NCI-H524 treated with DMSO at 0.1 percent for 48 hours (cell line): ENCODE results near the gene CASZ1.

ENCODE experiments used
- DNase-seq: peaks from one replicate; lab custom pipeline; 2025; lab: John Stamatoyannopoulos, UW

The CASZ1 gene

DNA sequence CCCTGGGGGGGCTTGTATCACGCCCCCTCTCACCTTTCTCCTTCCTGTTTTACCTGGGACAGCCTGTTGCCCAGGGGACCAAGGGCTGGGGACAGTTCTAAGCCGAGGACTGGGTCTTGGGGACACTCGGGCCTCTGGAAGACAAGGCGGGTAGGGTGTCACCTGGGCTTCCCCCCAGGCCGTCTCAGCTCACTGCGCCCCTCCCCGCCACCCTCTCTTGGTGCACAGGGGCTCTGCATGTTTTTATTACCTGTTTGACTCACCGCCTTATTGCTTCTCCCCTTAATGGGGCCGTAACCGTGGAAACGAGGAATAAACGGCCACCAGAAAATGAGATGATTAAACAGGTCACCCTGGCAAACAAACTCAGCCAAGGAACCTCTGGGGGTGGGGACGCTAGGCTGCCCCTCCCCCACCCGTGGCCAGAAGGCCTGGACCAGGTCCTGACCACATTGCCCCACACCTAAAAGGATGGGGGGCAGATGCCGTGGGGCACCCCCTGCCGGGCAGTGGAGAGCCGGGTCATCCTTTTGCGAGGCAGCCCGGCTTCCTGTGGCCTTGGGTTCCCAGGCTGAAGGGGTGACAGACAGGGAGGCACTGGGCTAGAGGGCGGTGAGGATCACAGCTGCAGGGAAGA, 109.9 kb downstream of the CASZ1 start:
- DNase-seq = no peak

DNA sequence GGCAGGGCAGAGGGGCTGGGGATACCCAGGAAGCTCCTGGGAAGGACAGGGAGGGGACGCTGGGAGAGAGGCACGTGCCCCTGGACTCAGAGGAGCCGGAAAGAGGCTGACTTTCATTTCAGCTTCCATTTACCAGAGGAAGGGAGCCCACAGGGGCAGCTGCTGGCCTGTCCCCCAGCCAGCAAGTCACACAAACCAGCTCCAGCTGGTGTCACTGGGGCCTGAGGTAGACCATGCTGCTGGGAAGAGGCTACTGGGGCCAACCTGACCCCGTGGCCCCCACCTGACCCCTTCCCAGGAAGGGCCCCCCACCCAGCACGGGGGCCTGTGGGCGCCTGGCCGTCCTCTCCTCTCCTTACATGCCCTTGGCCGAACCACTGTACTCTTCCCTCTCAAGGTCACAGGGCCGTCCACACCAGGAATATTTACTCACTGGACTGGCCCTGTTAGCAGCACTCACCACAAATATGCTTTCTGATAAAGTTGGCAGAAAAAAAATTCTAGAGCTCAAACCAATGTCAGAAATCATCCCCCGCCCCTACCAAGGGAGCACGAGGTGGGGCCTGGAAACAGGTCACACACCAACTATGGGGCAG, 110.5 kb downstream of the CASZ1 start:
- no peak for DNase-seq

DNA sequence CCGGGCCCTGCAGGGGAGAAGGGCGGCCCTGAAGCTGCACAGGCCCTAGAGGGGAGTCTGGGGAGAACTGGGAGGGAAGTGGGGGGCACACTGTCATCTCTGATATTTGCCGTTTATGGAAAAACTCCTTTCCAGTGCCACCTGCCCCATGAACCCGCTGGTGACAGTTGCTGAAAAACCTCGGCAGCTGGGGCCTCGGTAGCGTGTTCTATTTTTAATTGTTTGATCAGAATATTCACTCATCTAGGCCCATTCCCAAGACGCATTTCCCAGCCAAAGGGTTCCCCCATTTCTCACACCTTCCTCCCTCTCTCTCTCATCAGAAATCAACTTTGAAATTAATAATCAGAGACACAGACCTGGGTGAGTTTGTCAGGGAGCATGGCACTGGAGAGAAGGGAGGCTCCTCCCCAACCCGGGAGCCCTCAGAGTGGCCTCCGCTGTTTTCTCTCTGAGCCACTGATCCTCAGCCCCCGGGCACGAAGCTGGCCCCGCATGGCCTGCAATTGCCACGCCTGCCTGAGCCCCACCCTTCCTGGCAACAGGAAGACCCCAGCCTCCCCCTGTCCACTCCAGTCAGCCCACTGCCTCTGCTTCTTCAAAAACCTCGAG, 111.1 kb downstream of the CASZ1 start:
- DNase-seq = no peak

DNA sequence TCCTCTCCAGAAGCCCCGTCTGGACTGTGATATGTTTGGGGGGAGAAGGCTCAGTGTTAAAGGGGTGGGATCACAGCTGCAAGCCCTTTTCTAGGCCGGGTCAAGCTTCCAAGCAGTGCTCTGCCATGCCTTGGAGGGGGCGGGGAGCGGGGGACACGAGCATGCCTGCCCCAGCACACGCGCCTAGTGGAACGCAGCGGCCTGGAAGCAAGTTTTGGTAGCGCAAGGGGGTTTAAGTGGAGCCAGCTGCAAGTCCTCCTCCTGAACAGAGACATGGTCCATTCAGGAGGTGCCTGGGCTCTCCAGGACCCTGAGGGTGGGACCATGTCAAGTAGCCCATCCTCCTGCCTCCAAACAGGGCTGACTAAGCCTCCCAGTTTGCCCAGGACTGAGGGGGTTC, 112.2 kb downstream of the CASZ1 start:
- DNase-seq = no peak

DNA sequence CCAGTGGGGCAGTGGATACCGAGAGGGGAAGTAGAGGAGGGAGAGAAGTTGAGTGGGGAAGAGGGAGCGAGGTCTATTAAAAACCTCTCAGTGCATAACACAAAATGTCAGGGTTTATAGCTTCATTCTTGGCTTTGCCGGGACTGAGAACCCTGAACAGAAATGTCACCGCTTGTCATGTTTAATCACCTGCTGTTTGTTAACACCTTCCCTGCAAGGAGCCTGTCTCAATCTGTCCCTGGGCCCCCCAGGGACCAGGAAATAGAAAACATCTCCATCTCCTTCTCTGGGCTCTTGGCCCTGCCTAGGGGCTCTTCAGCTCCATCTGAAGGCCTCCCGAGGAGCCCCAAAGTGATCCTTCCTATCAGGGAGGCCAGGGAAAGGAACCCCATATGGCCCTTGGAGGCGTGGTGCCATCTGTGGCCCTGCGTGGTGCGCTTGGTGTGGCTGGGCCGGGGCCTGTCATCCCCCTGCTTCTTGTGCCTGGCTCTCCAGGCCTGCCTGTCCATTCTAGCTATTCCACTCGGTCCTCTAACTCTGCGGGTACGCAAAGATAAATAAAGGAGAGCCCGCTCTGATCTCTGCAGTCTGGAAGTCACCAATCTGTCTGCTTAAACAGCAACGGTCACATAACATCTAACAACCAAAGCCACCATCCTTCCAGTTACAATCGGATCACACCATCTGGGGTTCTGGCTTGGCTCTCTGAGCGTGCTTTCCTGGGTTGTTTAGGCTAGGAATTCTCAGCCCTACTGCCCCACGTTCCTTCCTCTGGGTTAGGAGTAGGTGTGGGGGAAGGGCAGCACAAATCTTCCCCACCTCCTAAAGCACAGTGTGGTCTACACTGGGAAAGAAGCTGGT, 113.8 kb downstream of the CASZ1 start:
- DNase-seq = peak; percentile 57

DNA sequence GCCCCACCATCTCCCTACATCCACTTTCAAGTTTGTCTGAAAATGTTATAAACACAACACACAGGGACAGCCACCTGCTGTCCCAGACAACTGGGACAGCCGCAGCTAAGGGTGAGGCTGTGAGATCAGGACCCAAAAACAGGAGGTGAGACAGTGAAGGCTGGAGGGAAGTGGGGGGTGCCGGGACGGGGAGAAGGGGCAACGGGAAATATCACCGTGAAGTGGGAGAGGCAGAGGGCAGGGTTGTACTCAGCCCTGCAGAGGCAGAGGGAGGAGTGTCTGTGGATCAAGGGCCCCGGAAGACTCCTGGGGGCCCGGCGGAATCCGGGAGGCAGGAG, 114.4 kb downstream of the CASZ1 start:
- DNase-seq = no peak

DNA sequence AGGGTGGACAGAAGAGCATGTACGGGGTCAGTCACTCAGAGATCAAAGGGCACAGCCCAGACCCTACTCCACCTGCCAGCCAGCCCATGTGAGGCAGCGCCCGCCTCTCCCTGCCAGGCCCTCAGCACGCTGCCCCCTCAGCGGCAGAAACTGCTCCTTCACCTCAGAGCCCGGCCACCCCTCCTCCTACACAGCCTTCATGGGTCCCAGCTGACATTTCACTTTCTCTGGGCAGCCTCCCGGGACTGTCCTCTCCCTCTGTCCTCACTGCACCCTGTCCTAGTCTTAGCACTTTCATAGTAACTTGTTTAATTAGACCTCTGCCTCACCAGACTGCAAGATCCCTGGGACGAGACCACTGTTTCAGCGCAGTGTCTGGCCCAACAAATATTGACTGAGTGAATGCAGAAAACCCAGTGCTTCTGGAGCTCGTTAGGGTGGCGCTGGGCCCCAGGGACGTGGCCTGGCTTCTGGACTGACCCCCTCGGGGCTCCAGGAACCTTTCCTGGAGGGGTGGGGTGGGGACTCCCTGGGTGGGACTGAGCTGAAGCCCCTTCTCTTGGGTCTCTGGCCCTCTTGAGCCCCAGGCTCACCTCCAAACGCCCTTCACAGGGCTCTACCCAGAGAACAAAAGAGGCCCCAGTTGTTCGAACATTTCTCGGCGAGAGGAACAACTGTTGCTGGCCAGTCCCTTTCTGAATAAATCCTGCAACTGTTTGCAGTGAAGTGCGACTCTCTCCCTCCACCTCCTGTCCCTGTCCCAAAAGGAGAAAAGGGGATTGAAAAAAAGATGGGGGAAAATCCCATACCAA, 114.9 kb downstream of the CASZ1 start:
- no peak for DNase-seq

DNA sequence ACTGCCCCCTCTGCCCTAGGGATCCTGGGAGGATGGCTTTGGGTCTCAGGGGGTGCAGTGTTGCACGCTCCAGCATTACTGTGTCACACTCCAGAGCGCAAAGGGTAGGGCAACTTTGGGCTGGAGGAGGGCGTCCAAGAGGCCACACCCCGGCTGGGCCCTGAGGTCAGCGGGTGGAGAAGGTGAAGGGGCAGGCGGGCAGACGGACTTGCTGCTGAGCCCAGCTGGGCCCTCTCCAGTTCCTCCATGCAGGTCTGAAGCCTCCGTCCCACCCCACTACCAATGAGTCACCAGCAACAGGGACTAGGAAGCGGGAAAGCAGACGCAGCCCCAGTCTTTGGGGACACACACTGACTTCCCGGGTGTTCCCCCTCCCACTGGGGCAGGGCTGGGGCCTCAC, 116.0 kb downstream of the CASZ1 start:
- DNase-seq = no peak

DNA sequence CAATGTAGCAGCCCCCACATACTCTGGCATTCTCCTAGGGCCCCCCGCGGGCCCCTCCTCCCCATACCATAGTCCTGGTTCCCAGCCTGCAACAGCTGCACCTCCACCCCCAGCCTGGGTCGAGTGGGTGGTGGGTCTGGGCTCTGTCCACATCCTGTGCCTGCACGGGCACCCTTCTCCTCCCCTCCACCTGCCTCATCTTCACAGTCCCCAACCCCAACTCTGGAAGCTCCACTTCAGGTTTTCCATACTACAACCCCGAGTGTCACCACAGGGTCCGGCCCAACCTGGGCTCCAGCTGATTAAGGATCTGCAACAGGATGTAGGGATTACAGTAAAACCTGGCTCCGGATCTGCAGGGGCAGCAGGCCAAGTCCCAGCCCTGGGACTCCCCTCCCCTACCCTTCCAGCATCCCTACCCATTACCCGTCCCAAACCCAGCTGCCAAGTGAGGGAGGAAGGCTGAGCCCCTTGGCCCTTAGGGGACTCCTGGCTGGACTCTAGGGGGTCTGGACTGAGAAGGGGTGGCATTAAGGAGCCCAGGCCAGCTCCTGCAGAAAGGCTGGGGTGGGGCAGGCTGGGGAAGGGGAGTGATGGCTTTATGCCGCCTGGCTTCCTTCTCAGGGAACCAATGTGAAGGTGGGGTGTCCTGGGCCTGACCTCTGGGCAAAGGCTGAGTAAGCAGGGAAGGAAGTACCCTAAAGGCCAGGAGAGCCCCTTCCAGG, 116.8 kb downstream of the CASZ1 start:
- peak; percentile 87 for DNase-seq

DNA sequence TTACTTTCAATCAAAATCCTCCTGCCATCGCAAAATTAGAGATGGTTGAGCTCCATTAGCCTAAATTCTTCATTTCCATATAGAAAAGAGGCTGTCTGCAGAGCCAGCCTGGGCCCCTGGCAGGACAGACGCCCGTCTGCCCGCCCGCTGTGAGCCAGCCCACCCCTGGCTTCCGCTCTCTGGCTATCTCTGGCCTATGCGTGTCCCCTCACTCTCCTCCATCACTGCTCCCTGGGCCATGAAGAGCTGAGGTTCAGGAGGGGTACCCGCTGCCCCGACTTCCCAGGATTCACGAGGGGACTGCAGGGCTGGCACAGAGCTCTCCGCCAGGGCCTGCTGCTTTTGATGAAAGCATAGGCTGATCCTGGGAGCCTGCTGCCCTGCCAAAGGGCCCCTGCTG, 117.6 kb downstream of the CASZ1 start:
- no peak for DNase-seq

DNA sequence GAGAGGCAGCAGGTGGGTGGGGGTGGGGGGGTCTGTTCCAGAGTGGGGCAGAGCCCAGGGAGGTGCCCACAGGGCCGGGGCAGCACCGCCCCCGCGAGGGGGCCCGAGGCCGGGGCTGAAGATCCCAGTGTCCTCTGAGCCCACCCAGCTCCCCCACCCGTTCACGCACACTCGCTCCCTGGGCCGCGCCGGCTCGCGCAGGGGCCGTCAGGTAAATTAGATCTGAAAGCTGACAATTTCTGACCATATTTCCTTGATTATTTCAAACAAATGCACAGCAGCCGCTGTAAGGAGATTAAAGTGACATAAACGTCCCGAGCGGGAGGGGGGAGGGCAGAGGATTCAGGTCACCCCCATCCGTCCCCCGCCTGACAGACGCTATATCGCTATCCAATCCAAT, 118.0 kb downstream of the CASZ1 start:
- no peak for DNase-seq

DNA sequence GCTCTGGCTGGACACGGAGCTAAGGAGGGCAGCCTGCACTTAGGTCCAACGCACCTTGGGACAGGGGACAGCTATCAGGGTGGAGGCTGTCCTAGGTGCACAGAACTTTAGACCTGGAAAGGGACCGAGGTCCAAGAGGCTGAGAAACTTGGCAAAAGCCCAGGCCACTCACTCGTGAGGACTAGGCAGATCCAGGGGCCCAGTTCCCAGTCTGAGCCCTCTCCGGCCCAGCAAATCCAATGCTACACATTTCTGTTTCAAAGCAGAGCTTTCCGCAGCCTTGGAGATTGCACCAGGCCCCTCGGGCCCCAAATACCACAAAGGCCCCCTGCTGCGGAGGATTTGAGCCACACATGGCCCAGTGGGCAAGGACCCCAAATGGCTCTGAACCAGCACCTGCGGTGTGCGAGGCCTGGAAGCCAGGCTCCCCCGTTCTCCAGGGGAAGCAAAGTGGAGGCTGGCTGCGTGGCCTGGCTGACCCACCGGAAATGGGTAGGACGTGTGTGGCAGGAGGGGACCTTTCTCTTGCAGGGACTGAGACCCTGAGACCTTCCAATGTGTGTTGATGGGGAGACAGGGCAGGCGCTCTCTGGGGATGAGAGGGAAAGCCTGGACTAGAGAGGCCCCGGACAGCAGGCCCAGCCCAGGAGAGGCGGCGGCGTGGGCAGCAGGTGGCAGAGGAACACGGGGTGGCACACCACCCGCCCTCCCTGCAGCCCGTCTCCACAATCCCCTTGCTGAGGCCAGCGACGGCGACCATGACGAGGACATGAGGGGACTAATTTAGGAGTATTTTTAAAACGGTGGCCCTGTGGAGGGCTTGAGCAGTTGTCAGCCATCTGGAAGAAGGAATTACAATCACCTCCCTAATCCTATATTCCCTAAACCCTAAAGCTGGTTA, 118.7 kb downstream of the CASZ1 start:
- peak; percentile 92 for DNase-seq

DNA sequence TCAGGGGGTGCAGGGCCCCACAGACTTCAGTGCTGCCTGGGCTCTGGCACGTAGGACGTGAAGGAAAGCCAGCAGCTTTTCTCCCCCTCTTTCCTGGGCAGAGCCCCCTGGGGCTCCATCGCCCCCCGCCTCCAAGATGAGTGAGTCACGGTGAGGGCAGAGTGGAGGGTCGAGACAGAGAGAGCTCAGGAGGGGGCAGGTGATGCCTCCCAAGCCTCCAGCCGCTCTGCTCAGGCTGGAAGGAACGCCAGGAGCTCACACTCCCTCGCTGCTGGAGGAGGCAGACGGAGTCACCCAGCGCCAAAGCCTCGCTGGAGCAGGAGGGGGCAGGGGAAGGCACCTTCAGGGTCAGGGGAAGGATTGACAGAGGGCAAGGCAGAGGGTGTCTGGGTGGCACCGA, 119.5 kb downstream of the CASZ1 start:
- DNase-seq = no peak

DNA sequence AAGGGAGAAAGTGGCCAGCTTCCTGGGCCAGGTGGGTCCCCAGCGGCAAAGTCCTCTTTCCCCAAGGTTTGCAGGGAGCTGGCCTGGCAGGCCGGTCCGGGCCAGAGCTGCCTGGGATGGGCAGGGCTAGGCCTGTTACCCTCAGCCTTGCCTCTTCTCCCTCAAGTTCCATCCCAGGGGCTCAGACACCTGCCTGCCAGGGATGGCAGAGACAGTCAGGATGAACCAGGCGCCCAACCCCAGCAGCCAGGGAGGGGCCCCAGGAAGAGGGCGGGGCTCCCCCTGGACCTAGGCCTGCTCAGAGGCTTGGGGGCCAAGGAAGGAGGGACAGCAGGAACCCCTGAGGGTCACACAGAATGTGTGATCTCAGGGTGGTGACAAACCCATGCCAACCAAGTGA, 120.6 kb downstream of the CASZ1 start:
- DNase-seq = no peak

DNA sequence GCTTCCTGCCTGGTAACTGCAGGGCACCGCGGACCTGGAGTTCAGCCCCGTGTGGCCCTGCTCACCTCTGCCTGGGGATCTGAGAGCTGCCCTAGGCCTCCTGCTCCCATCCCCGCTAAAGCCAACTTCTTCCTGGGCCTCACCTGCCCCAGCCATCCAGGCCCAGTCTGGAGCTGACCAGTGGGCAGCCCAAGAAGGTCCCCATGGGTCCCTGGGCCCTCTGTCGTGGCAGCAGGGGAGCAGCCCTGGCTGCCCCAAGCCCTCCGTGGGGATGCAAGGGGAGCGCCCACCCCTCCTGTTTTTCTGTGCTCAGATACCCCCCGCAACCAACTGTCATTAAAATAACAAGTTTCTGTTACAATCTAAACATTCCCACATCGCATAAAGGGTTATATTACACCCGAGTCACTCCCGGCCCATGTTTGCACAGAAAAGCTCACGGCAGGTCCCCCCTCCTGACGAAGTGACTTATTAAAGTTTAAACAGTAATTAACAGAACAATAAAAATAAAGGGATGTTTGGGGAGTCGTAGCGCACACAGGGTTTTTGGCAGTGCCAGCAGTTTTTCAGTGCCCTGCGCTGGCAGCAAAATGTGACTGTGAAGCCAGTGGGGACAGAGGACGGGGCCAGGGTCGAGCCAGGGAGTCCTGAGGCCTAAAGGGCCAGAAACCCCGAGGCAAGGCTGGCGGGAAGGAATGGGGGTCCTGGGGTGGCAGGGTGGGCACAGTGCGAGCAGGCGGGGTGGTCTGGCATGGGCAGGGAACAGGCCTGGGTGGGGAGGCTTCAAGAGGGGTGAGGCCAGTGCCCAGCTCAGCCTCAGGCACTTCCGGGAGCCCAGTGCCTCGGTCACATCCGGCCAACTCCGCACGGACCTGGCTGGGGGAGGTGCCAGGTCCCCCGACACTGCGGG, 121.5 kb downstream of the CASZ1 start:
- DNase-seq = no peak

DNA sequence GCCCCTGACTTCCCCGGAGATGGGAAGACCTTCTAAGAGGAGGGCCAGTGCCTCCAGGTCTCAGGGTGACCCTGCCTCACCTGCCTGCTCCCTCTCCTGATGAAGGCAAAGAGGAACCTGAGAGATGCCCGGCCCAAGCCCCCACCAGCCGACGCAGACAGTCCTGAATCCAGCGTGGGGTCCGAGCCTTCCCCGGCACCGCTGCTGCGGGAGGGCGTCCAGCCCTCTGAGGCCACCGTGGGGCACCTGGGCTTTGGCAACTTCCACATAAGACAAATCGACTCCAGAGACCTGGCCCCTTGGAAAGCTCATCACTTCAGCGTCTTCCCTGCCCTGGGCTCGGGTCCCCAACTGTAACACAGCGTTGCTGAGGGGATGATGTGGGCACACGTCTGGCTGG, 122.2 kb downstream of the CASZ1 start:
- DNase-seq = no peak

DNA sequence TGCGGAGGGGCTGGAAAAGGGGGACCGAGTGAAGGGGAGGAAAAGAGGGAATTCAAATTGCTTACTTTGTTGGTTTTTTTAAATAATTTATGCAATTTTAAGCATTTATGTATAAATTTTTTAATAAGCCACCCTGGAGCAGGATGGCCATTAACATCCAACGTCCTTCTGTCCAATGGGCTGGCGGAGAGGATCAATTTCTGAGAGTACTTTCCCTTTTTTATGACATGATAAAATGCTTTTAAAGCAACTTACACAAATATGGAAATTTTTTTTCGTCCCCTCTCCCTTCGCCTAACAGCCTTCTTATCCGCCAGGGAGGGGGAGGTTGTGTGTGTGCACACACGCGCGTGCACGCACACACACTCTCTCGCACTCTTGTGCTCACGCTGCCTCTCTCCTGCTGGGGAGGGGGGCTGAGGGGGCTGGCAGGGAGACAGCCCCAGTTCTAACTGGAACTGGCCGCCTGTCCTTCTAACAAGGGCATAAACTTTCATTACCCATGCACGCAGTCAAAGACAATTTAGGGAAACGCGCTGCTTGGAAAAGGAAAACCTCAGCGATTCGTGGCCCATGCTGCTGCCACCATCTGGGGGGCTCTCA, 123.2 kb downstream of the CASZ1 start:
- no peak for DNase-seq

DNA sequence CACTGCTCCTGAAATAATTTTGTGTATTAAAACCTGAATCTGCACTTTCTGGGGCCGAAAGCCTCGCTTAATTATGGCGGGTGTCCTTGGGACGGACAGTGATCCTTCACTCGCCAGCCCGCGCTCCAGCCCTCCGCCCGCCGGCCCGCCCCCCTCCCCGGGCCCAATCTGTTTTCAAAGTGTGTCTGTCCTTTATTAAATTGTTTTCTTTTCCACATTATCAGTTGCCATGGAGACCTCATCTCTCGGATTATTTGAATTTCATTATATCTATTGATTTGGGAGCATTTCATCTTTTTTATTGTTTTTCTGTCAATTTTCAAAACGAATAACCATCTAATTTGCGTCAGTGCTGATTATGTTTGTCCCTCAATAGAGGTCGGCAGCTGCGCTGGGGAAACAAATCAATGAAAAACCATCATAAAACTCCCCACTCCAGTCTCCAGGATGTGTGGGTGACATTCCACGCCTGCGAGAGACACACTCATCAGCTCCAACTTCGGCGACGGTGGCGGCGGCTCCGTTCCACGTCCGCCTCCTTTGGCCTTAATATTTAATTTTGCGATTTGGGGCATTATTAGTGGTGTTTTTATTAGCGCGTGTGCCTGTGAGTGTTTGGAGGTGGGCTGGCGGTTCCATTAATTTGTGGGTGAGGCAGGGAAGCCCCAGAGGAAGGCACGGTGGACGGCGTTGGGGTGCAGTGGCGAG, 123.9 kb downstream of the CASZ1 start:
- DNase-seq = no peak
